ENCODE results near the gene KCNQ1. TPM values are rescaled to one million over a fixed set of nuclear protein-coding genes. Genes with fewer than 3 reads are reported as not detected.

KCNQ1 gene
- total and polyA plus RNA-seq, 2 donors (not counting 3 experiments of a cell fraction or from before 2014, with no cell fraction given): 0.07 to 0.09 TPM

DNA sequence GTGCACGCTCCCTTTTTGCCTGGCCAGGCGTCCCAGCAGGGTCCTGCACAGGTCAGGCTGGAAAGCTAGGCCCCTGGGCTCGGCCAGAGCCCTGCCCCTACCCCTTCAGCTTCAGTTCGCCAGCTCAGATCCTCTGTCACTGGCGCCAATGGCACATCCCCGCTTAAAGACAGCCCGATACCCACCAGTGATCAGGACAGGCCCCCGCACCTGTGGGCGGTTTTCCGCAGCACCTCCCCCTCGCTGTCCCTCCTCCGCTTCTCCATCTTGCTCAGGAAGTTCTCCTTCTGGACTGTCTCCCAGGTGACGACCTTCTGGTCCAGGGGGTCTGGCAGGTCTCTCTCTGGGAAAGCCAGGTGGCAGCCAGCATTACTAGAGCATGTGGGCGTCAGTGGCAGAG is 38.4 kb upstream of the KCNQ1 start:
- H3K4me1 ChIP-seq (ENCODE audit: control insufficient read depth, extremely low read depth, insufficient read depth, low read length): peaks cover 7% of the 10 kb centered on the region
- peaks cover 0 to 18% of the 10 kb centered on the region in 2 experiments for H3K36me3 ChIP-seq (ENCODE audit: control insufficient read depth in 2 of 2, extremely low read depth in 1 of 2, insufficient read depth in 2 of 2, low read length in 2 of 2)
- peaks cover 10% of the 10 kb centered on the region for H3K79me2 ChIP-seq (ENCODE audit: control insufficient read depth, insufficient read depth, low read length)
- TF ChIP-seq POLR2A (IDR thresholded peaks at IDR 0.05; ENCODE audit: low read depth, low read length) (no peak), POLR2AphosphoS5 (IDR thresholded peaks at IDR 0.05; ENCODE audit: insufficient read depth, low read depth, low read length) (no peak), MYC (IDR thresholded peaks at IDR 0.05; ENCODE audit: low read depth, low read length) (no peak)
- no peak for FAIRE-seq
- no peak for DNase-seq (ENCODE audit: low read depth, low spot score)
- no peak overlapping the region for H3K4me3 ChIP-seq (replicated peaks in 1 of 3; ENCODE audit: insufficient read depth in 1 of 3, low read depth in 1 of 3, low read length in 3 of 3)
- dilution Hi-C loops (cut with MboI; ENCODE audit: extremely low pct_ligation_motif_present, low sequenced_read_pairs): no loop called here
- H3K9ac ChIP-seq (replicated peaks; ENCODE audit: extremely low read depth, insufficient read depth, low read length): no peak overlapping the region
- POLR2A ChIA-PET: no interaction called here
- intact Hi-C loops (cut with micrococcal nuclease): no loop called here
- no TSS peak for BruUV-seq (replicated peaks)
- H3K4me2 ChIP-seq (ENCODE audit: insufficient read depth, low read length): no peak overlapping the region
- H3K27me3 ChIP-seq (ENCODE audit: control insufficient read depth in 2 of 2, insufficient read depth in 2 of 2, low read length in 2 of 2): peaks cover 0 to 4% of the 10 kb centered on the region in 2 experiments
- H4K20me1 ChIP-seq (replicated peaks; ENCODE audit: control insufficient read depth, extremely low read depth, insufficient read depth, low read length): no peaks in the 10 kb centered on the region
- no peak overlapping the region for H3K27ac ChIP-seq (ENCODE audit: insufficient read depth, low read depth, low read length)
- H3K9me3 ChIP-seq (replicated peaks; ENCODE audit: control insufficient read depth, insufficient read depth, low read length): no peaks in the 10 kb centered on the region
- H2AFZ ChIP-seq (ENCODE audit: low read depth, low read length): no peak overlapping the region
- H3K9me1 ChIP-seq (replicated peaks; ENCODE audit: control insufficient read depth, extremely low read depth, insufficient read depth, low read length): no peaks in the 10 kb centered on the region
- CTCF ChIA-PET: interaction anchor here (0.9 to 1.4 kb wide), 2 partner anchors 13 to 101 kb away, joined by 3 to 5 read pairs; no protein-coding TSS in a partner anchor

DNA sequence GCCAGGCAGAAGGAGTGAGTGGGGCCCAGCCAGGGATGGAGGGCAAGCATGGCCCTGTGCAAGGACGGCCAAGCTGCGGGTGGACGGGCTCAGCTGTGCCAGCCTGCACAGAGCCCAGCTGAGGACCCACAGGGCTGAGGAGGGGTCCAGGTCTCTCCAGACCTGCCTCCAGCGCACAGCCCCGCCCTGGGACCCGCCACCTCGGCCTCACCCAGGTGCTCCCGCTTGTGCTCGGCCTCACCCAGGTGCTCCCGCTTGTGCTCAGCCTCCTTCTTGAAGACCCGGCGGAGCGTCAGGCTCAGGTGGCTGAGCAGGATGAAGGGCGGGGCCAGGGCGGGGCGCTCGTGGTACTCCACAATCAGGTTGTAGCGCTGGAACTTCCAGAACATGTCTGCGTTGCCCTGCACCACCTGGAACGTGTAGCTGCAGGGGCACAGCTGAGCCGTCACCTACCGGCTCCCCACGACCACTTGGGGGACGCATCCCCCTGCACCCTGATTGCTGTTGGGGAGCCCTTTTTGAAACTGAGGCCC is 37.9 kb upstream of the KCNQ1 start:
- POLR2A ChIA-PET: no interaction called here
- FAIRE-seq: no peak
- BruUV-seq (replicated peaks): no TSS peak

More for the DNA sequence above, 37.9 kb upstream of the KCNQ1 start:
- Histone ChIP-seq H3K9me3 (replicated peaks; ENCODE audit: control insufficient read depth, insufficient read depth, low read length) (no peaks in the 10 kb centered on the region), H3K79me2 (ENCODE audit: control insufficient read depth, insufficient read depth, low read length) (peaks cover 6% of the 10 kb centered on the region), H3K27me3 (ENCODE audit: control insufficient read depth in 2 of 2, insufficient read depth in 2 of 2, low read length in 2 of 2) (peaks cover 0 to 4% of the 10 kb centered on the region in 2 experiments), H3K36me3 (ENCODE audit: control insufficient read depth in 2 of 2, extremely low read depth in 1 of 2, insufficient read depth in 2 of 2, low read length in 2 of 2) (peaks cover 0 to 18% of the 10 kb centered on the region in 2 experiments), H2AFZ (ENCODE audit: low read depth, low read length) (no peak overlapping the region), H3K4me1 (ENCODE audit: control insufficient read depth, extremely low read depth, insufficient read depth, low read length) (peaks cover 2% of the 10 kb centered on the region), H3K4me3 (replicated peaks in 1 of 3; ENCODE audit: insufficient read depth in 1 of 3, low read depth in 1 of 3, low read length in 3 of 3) (no peak overlapping the region), H3K9me1 (replicated peaks; ENCODE audit: control insufficient read depth, extremely low read depth, insufficient read depth, low read length) (no peaks in the 10 kb centered on the region), H3K9ac (replicated peaks; ENCODE audit: extremely low read depth, insufficient read depth, low read length) (no peak overlapping the region), H3K27ac (ENCODE audit: insufficient read depth, low read depth, low read length) (no peak overlapping the region), H4K20me1 (replicated peaks; ENCODE audit: control insufficient read depth, extremely low read depth, insufficient read depth, low read length) (no peaks in the 10 kb centered on the region), H3K4me2 (ENCODE audit: insufficient read depth, low read length) (no peak overlapping the region)
- DNase-seq (ENCODE audit: low read depth, low spot score): no peak
- CTCF ChIA-PET: interaction anchor here (1.4 kb wide), 1 partner anchor 13 kb away, joined by 5 read pairs; no protein-coding TSS in a partner anchor
- intact Hi-C loops (cut with micrococcal nuclease) (no loop called here), dilution Hi-C loops (cut with MboI; ENCODE audit: extremely low pct_ligation_motif_present, low sequenced_read_pairs) (no loop called here)
- TF ChIP-seq POLR2A (IDR thresholded peaks at IDR 0.05; ENCODE audit: low read depth, low read length) (no peak), GATA2 (IDR thresholded peaks at IDR 0.05; ENCODE audit: insufficient read depth, insufficient read length, low read depth, low read length) (no peak), EZH2 (IDR thresholded peaks at IDR 0.05; ENCODE audit: borderline replicate concordance, low read depth, low read length, severe bottlenecking) (no peak), JUN (IDR thresholded peaks at IDR 0.05; ENCODE audit: borderline replicate concordance, insufficient read depth, insufficient read length, low read depth) (no peak)
- TF ChIP-seq, protein P1, sequence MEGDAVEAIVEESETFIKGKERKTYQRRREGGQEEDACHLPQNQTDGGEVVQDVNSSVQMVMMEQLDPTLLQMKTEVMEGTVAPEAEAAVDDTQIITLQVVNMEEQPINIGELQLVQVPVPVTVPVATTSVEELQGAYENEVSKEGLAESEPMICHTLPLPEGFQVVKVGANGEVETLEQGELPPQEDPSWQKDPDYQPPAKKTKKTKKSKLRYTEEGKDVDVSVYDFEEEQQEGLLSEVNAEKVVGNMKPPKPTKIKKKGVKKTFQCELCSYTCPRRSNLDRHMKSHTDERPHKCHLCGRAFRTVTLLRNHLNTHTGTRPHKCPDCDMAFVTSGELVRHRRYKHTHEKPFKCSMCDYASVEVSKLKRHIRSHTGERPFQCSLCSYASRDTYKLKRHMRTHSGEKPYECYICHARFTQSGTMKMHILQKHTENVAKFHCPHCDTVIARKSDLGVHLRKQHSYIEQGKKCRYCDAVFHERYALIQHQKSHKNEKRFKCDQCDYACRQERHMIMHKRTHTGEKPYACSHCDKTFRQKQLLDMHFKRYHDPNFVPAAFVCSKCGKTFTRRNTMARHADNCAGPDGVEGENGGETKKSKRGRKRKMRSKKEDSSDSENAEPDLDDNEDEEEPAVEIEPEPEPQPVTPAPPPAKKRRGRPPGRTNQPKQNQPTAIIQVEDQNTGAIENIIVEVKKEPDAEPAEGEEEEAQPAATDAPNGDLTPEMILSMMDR (IDR thresholded peaks at IDR 0.05; ENCODE audit: extremely low read depth in 1 of 2, insufficient read depth in 1 of 2, low read depth in 1 of 2, low read length in 2 of 2): no peak
- TF ChIP-seq, protein P2, sequence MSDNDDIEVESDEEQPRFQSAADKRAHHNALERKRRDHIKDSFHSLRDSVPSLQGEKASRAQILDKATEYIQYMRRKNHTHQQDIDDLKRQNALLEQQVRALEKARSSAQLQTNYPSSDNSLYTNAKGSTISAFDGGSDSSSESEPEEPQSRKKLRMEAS (IDR thresholded peaks at IDR 0.05; ENCODE audit: insufficient read depth, insufficient read length): no peak
